NT2/D1 (cell line): ENCODE measurements around the gene CGNL1.

ENCODE experiments used
- SUZ12 ChIP-seq: IDR thresholded peaks from 2 replicates; pipeline ENCODE4 v1.6.1; 2011; ENCODE audit not compliant: insufficient read length, insufficient read depth; ENCODE audit errors: extremely low read depth
- YY1 ChIP-seq: IDR thresholded peaks from 2 replicates; pipeline ENCODE4 v1.6.1; 2011; ENCODE audit not compliant: insufficient read length, insufficient read depth
- ZNF274 ChIP-seq: IDR thresholded peaks from 2 replicates; pipeline ENCODE4 v1.6.1; 2011; ENCODE audit warnings: mild to moderate bottlenecking, low read depth, low read length

GRCh38 chr15:57578288-57578900, 202.1 kb downstream of the CGNL1 start:
- no peak for TF ChIP-seq SUZ12
- TF ChIP-seq YY1: no peak
- no peak for TF ChIP-seq ZNF274
